ENCODE measurements around the gene USP9X. TPM values are rescaled to one million over a fixed set of nuclear protein-coding genes. Genes with fewer than 3 reads are reported as not detected.
"Not testable (repeated sequence)": the region's sequence is repeated elsewhere in the genome, so short reads cannot be mapped to it uniquely, and the experiment has no call there.

USP9X gene
- total RNA-seq, 1 donor from 2014 or later: 86.3 TPM

DNA sequence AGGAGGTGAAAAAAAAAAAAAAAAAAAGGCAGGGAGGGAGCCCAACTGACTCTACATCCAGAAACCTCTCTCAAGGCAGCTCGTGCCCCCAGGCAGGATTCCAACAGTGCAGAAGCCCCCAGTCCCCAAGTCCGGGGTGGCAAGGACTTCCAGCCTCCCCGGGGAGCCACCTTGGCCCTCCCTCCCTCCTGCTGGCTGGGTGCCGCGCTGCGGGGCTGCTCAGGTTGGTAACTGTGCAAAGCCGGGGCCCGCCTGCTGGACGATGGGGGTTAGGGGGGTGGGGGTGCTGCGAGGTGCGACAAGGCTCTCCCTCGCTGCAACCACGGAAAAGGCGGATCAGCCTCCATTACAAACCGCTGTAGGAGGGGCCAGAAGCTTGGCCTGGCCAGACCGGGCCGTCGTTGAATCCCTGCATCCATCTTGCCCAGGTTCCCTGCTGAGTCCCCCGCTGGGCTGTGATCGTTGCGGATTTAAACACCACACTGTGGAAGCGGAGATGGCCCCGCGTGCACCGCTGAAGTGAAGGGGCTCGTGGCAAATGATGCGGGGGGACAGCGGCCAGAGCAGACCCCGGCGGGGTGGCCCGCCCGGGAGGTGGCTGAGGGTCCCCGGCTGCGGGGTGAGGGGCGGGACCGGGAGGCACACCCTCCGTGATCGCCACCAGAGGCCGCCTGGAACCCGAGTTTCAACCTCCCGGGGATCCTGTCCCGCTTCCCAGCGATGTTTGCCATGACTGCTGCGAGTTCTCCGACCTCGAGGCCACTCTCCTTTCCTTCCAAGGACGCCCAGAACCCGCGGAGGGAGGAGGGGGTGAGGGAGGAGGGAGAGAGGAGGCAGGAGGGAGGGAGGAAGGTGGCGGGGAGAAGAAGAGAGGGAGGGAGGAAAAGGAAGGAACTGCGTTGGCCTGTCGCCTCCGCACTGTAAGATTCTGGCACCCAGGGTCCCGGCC, 190.7 kb downstream of the USP9X start:
- Mint-ChIP-seq H3K9me3 (ENCODE audit: low read depth) (peaks cover 5% of the 10 kb centered on the region), H3K4me3 (ENCODE audit: unreplicated experiment) (peak overlapping the region; percentile 73), H3K36me3 (ENCODE audit: low read depth) (no peaks in the 10 kb centered on the region), H3K27ac (ENCODE audit: unreplicated experiment) (peak overlapping the region; percentile 51), H3K27me3 (ENCODE audit: low read depth) (no peaks in the 10 kb centered on the region), H3K4me1 (ENCODE audit: low read depth) (peaks cover 5% of the 10 kb centered on the region)
- peak; percentile 75 for TF ChIP-seq CTCF (IDR thresholded peaks at IDR 0.05)
- DNase-seq (ENCODE audit: low spot score): peak; percentile 84

DNA sequence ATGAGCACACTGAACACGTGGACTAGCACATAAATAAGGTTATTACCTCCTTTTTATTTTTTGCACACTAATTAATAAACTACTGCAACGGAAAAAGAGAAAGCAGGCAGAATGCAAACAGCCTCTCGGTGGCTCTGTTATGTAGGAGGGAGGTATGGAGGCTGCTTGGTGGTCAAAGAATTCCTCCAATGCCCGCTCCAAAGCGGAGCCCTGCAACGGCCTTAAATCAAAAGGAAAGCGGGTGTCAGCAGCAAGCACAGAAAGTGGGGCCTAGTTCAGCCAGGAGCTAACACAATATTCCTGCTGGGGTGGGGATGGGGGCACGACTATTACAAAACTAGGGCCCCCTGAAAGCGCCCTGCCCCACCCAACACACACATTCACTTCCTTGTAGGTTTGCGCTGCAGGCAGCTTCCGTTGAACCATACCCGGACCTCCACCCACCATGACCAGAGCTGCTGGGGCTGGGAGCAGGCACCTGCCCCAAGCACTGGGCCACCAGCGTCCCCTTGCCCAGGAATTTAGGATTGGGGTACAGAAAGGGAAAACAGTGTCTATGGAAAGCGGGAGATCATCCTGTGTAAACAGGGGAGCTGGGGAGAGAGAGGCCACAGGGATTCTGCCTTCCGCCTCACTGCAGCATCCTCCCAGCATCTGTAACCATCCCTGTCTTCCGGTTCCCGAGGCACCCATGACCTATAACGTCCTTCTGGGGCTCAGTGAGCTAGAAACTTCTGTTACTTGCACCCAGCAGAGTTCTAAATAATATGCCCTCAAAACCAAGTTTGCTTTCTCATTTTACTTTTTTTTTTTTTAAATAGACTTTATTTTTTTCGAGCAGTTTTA, 191.6 kb downstream of the USP9X start:
- Mint-ChIP-seq H3K36me3 (ENCODE audit: low read depth) (no peaks in the 10 kb centered on the region), H3K27me3 (ENCODE audit: low read depth) (no peaks in the 10 kb centered on the region), H3K4me1 (ENCODE audit: low read depth) (peaks cover 5% of the 10 kb centered on the region), H3K4me3 (ENCODE audit: unreplicated experiment) (peak overlapping the region; percentile 73), H3K27ac (ENCODE audit: unreplicated experiment) (no peak overlapping the region), H3K9me3 (ENCODE audit: low read depth) (peaks cover 5% of the 10 kb centered on the region)
- no peak for DNase-seq (ENCODE audit: low spot score)
- no peak for TF ChIP-seq CTCF (IDR thresholded peaks at IDR 0.05)

- not testable (repeated sequence) for DNase-seq (ENCODE audit: low spot score); H3K4me1 Mint-ChIP-seq (ENCODE audit: low read depth); H3K4me3 Mint-ChIP-seq (ENCODE audit: unreplicated experiment); H3K36me3 Mint-ChIP-seq (ENCODE audit: low read depth); H3K27me3 Mint-ChIP-seq (ENCODE audit: low read depth); H3K27ac Mint-ChIP-seq (ENCODE audit: unreplicated experiment); H3K9me3 Mint-ChIP-seq (ENCODE audit: low read depth)
Measured at GRCh38 chrX:41282307-41282706, 197.1 kb downstream of the USP9X start.

DNA sequence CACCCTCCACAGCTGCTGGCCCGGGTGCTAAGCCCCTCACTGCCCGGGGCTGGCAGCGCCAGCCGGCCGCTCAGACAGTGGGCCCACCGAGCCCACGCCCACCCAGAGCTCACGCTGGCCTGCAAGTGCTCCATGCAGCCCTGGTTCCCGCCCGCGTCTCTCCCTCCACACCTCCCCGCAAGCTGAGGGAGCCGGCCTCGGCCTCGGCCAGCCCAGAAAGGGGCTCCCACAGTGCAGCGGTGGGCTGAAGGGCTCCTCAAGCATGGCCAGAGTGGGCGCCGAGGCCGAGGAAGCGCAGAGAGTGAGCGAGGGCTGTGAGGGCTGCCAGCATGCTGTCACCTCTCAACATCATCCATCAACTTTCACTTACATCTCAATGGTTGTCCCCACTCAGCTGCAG, 200.7 kb downstream of the USP9X start:
- H3K9me3 Mint-ChIP-seq (ENCODE audit: low read depth); H3K36me3 Mint-ChIP-seq (ENCODE audit: low read depth); H3K4me1 Mint-ChIP-seq (ENCODE audit: low read depth); H3K27ac Mint-ChIP-seq (ENCODE audit: unreplicated experiment); H3K4me3 Mint-ChIP-seq (ENCODE audit: unreplicated experiment); DNase-seq (ENCODE audit: low spot score); H3K27me3 Mint-ChIP-seq (ENCODE audit: low read depth): not testable (repeated sequence)

Other genes starting within 250 kb of the USP9X start
- 199 to 261 TPM (median 201 TPM) in 3 replicates for gene DDX3X, start 248.7 kb downstream of the USP9X start, total RNA-seq